Kidney (tissue), 14 donors: ENCODE data around the gene PPP4R1. TPM values are rescaled to one million over a fixed set of nuclear protein-coding genes. Genes with fewer than 3 reads are reported as not detected.

Experiments
- DNase-seq, 5 donors: peaks; one replicate each; pipeline ENCODE4 v3.0.0-alpha.2; 2013 to 2020
- FAIRE-seq: peaks from 2 replicates; lab custom pipeline; 2012; peaks lifted over from hg19 to GRCh38; lab: Jason Lieb, UNC
- H3K27ac ChIP-seq, 2 donors: one replicate each; pipeline ENCODE4 v1.7.0; 2013; ENCODE audit warnings: low read depth in 2 of 2, low read length in 2 of 2, inconsistent platforms in 1 of 2
- H3K27me3 ChIP-seq: one replicate; pipeline ENCODE4 v1.7.1; 2013; ENCODE audit warnings: low read length, inconsistent platforms; ENCODE audit not compliant: control insufficient read depth, insufficient read depth
- H3K36me3 ChIP-seq, 3 donors: one replicate each; pipeline versions ENCODE4 v1.7.0 to v1.7.1; 2013; ENCODE audit warnings: low read length in 3 of 3, control low read depth in 1 of 3, inconsistent platforms in 1 of 3; ENCODE audit not compliant: insufficient read depth in 3 of 3, control insufficient read depth in 2 of 3
- H3K4me1 ChIP-seq, 3 donors: one replicate each; pipeline versions ENCODE4 v1.7.0 to v1.7.1; 2013; ENCODE audit warnings: low read length in 3 of 3, inconsistent platforms in 1 of 3, low read depth in 1 of 3; ENCODE audit not compliant: control insufficient read depth in 2 of 3, insufficient read depth in 2 of 3
- H3K4me3 ChIP-seq, 3 donors: one replicate each; pipeline versions ENCODE4 v1.7.0 to v1.8.1; 2013; ENCODE audit warnings: low read length in 3 of 3, control low read depth in 1 of 3, inconsistent platforms in 1 of 3
- H3K9ac ChIP-seq, 3 donors: one replicate each; pipeline versions ENCODE4 v1.7.0 to v1.7.1; 2013; ENCODE audit warnings: low read length in 3 of 3, control low read depth in 1 of 3, inconsistent platforms in 1 of 3
- H3K9me3 ChIP-seq, 3 donors: one replicate each; pipeline versions ENCODE4 v1.7.0 to v1.7.1; 2013; ENCODE audit warnings: low read length in 3 of 3, control low read depth in 1 of 3, inconsistent platforms in 1 of 3; ENCODE audit not compliant: control insufficient read depth in 2 of 3, insufficient read depth in 1 of 3
- intact Hi-C: fragments of 100-400 bp; cut with DNase I; formaldehyde crosslinking; loops from one replicate; pipeline ENCODE4 v1.11.1; 2022
- polyA plus RNA-seq: library from polyadenylated mRNA; stranded (reverse); fragments of 350-450 nt; fragmentation: Illumina TruSeq; extraction: RNeasy Lipid Tissue Mini Kit (QIAGEN cat#74804); gene quantifications from one replicate; pipeline ENCODE4 v1.2.3, GENCODE V29; 2014; ENCODE audit warnings: low read depth, low replicate concordance; ENCODE audit not compliant: insufficient read depth
- total RNA-seq: library from RNA; stranded (reverse); fragmentation: NEBNext Ultra II Directional; extraction: Animal tissue kit (Norgen Biotek cat#: 25700); gene quantifications from one replicate; pipeline ENCODE4 v1.2.1, GENCODE V29; 2021
- TF ChIP-seq, protein P1 (sequence below): IDR thresholded peaks from 3 replicates; pipeline ENCODE4 v1.5.1; 2012; ENCODE audit warnings: mild to moderate bottlenecking, moderate library complexity, borderline replicate concordance; ENCODE audit not compliant: insufficient read depth; ENCODE audit errors: extremely low read depth
- donor health status: control.
- donor health status: control.
- donor health status: control.
- donor health status: control.
- donor health status: control.
- donor health status: DM: yes; HTN: yes; CAD: no.
- donor health status: Normal renal cell carcinoma (clear cell type).

PPP4R1 gene
- total and polyA plus RNA-seq, 2 donors from 2014 or later, result 23.9 to 122 TPM

DNA sequence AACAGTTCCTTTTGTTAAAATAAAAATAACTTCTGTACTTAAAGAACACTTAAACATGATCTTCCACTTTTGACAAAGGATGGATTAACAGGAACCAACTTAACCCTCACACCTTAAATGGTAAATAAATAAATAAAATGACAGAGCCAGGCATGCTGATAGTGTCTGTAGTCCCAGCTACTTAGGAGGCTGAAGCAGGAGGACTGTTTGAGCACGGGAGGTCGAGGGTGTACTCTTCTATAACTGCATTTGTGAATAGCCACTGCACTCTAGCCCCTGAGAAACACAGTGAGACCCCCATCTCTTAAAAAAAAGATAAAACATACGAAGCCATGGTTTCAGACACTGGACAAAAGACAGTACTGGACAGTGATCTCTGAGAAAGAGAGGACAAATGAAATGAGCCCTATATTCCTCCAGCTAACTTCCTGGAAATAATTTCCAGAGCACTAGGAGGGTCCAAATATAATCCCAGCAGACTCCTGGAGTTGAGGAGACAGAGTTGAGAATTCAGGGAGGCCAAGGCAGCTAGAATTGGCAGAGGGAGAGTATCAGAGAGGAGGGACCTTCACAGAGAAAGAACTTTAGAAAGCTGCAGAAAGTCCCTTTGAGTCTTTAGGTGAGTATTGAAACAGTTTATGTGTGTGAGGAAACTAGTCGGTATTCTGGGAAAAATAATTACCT is 17.4 kb downstream of the PPP4R1 start:
- no peak overlapping the region for H3K27ac ChIP-seq
- H3K4me3 ChIP-seq, result no peak overlapping the region
- H3K9me3 ChIP-seq, result peaks cover 0 to 16% (median 0%) of the 10 kb centered on the region in 3 donors
- no peaks in the 10 kb centered on the region for H3K36me3 ChIP-seq
- TF ChIP-seq, protein P1, sequence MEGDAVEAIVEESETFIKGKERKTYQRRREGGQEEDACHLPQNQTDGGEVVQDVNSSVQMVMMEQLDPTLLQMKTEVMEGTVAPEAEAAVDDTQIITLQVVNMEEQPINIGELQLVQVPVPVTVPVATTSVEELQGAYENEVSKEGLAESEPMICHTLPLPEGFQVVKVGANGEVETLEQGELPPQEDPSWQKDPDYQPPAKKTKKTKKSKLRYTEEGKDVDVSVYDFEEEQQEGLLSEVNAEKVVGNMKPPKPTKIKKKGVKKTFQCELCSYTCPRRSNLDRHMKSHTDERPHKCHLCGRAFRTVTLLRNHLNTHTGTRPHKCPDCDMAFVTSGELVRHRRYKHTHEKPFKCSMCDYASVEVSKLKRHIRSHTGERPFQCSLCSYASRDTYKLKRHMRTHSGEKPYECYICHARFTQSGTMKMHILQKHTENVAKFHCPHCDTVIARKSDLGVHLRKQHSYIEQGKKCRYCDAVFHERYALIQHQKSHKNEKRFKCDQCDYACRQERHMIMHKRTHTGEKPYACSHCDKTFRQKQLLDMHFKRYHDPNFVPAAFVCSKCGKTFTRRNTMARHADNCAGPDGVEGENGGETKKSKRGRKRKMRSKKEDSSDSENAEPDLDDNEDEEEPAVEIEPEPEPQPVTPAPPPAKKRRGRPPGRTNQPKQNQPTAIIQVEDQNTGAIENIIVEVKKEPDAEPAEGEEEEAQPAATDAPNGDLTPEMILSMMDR, result no peak
- H3K27me3 ChIP-seq, result no peaks in the 10 kb centered on the region
- peaks cover 0 to 12% (median 3%) of the 10 kb centered on the region in 3 donors for H3K4me1 ChIP-seq
- H3K9ac ChIP-seq, result no peak overlapping the region
- DNase-seq, result no peak
- intact Hi-C loops, result no loop called here
- no peak for FAIRE-seq

DNA sequence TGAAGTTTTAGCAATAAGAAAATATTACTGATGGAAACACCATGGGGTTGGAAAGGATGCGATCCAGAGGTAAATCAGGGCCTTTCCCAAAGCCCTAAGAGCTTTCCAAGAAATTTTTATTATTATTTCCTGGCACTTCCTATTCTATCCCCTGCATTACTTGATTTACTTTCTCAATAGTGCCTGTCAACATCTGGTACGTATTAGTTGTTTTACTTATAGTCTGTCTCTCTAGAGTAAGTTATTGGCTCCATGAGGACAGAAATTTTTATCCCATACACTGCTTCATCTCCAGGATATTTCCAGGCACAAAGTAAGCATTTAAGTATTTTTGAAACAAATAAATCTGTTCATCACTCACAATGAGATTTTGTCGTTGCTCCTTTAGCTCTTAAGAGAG is 18.1 kb downstream of the PPP4R1 start:
- DNase-seq (no peak), FAIRE-seq (no peak)
- Histone ChIP-seq H3K9ac (no peak overlapping the region), H3K36me3 (no peaks in the 10 kb centered on the region), H3K4me1 (peaks cover 0 to 12% (median 3%) of the 10 kb centered on the region in 3 donors), H3K9me3 (peaks cover 0 to 16% (median 0%) of the 10 kb centered on the region in 3 donors), H3K27me3 (no peaks in the 10 kb centered on the region), H3K27ac (no peak overlapping the region), H3K4me3 (no peak overlapping the region)
- intact Hi-C loops, result no loop called here
- TF ChIP-seq, protein P1, result no peak

DNA sequence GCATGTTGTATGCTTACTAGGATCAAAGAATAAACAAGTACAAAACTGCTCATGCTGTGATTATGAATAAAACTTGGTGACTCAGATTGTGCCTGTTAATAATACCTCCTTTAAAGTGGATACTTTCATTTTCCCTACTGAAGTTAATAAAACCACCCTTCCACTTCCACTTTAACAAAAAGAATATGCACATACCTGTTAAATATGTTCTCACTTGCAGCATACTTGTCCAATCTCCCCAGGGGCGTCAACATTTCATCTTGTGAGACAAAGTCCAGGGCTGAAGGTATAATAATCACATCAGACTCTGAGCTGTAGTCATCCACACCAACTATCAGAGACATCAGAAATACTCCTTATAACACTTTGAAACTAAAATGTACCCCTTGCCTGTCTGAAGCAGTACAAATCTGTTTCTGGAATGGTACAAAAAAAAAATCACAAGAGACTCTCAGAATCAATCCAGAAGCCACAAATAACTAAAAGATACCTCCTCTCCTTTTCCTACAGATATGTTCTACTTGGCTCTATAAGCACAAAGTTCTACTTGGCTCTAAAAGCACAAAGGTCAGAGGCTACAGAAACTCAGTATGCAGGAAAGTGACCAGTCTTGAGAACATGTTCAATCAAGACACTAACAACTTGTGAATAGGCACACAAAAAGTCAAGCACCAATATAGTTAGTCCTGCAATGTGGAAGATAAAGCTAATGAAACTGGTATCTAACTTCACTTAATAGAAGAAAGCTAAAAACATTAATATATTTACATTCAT is 19.3 kb downstream of the PPP4R1 start:
- FAIRE-seq, result no peak
- intact Hi-C loops, result no loop called here
- no peaks in the 10 kb centered on the region for H3K27me3 ChIP-seq
- no peak for DNase-seq
- no peak overlapping the region for H3K4me3 ChIP-seq
- no peaks in the 10 kb centered on the region for H3K36me3 ChIP-seq
- no peak overlapping the region for H3K9ac ChIP-seq
- TF ChIP-seq, protein P1, result no peak
- no peak overlapping the region for H3K27ac ChIP-seq
- H3K4me1 ChIP-seq, result peaks cover 0 to 12% (median 3%) of the 10 kb centered on the region in 3 donors
- H3K9me3 ChIP-seq, result peaks cover 0 to 8% (median 0%) of the 10 kb centered on the region in 3 donors
